HEK293T (cell line): ENCODE results near the gene POU2F3.

Experiments
- ARNT ChIP-seq: fragments of 450-650 bp; IDR thresholded peaks from 2 replicates; pipeline ENCODE4 v1.6.1; 2017; ENCODE audit warnings: mild to moderate bottlenecking
- BHLHE40 ChIP-seq: fragments of 450-650 bp; IDR thresholded peaks from 2 replicates; pipeline ENCODE4 v1.6.1; 2016; ENCODE audit warnings: mild to moderate bottlenecking, moderate library complexity, borderline replicate concordance
- CTBP1 ChIP-seq: fragments of 450-650 bp; IDR thresholded peaks from 2 replicates; pipeline ENCODE4 v1.6.1; 2016; ENCODE audit warnings: borderline replicate concordance
- ELF4 ChIP-seq: fragments of 450-650 bp; IDR thresholded peaks from 2 replicates; pipeline ENCODE4 v1.6.1; 2017; ENCODE audit warnings: antibody characterized with exemption
- FOXA1 ChIP-seq: fragments of 450-650 bp; IDR thresholded peaks from 2 replicates; pipeline ENCODE4 v1.6.1; 2016; ENCODE audit warnings: mild to moderate bottlenecking
- FOXK2 ChIP-seq: fragments of 450-650 bp; IDR thresholded peaks from 2 replicates; pipeline ENCODE4 v1.6.1; 2016; ENCODE audit warnings: mild to moderate bottlenecking
- FOXM1 ChIP-seq: fragments of 450-650 bp; IDR thresholded peaks from 2 replicates; pipeline ENCODE4 v1.6.1; 2017; ENCODE audit warnings: mild to moderate bottlenecking, borderline replicate concordance
- HDGF ChIP-seq: fragments of 450-650 bp; IDR thresholded peaks from 2 replicates; pipeline ENCODE4 v1.6.1; 2017; ENCODE audit warnings: antibody characterized with exemption, borderline replicate concordance
- LEF1 ChIP-seq: fragments of 450-650 bp; IDR thresholded peaks from 2 replicates; pipeline ENCODE4 v1.6.1; 2017; ENCODE audit warnings: mild to moderate bottlenecking, borderline replicate concordance
- NFRKB ChIP-seq: fragments of 450-650 bp; IDR thresholded peaks from 2 replicates; pipeline ENCODE4 v1.6.1; 2016; ENCODE audit warnings: mild to moderate bottlenecking, moderate library complexity
- PKNOX1 ChIP-seq: fragments of 450-650 bp; IDR thresholded peaks from 2 replicates; pipeline ENCODE4 v1.6.1; 2016
- SP1 ChIP-seq: fragments of 450-650 bp; IDR thresholded peaks from 2 replicates; pipeline ENCODE4 v1.6.1; 2017
- SUZ12 ChIP-seq: fragments of 450-650 bp; IDR thresholded peaks from 2 replicates; pipeline ENCODE4 v1.6.1; 2016; ENCODE audit warnings: mild to moderate bottlenecking
- TARDBP ChIP-seq: fragments of 450-650 bp; IDR thresholded peaks from 2 replicates; pipeline ENCODE4 v1.6.1; 2016

GRCh38 chr11:120332822-120333716 lies 93.1 kb downstream of the POU2F3 start:
- TF ChIP-seq FOXA1 (no peak), BHLHE40 (no peak), SP1 (no peak), SUZ12 (no peak), FOXK2 (no peak), PKNOX1 (no peak), ARNT (no peak), CTBP1 (no peak), TARDBP (no peak), NFRKB (no peak), FOXM1 (no peak), LEF1 (no peak), ELF4 (no peak), HDGF (no peak)
